ENCODE measurements around the gene ZNF23.

ZNF23 gene

GRCh38 chr16:71479420-71479819 is 17.4 kb upstream of the ZNF23 start:
- no peaks in the 10 kb centered on the region for H3K4me1 ChIP-seq (ENCODE audit: control insufficient read depth, low read depth, low read length)
- no peaks in the 10 kb centered on the region for H3K36me3 ChIP-seq (ENCODE audit: control insufficient read depth, insufficient read depth, low read length)
- H3K56ac ChIP-seq (ENCODE audit: low read length) = no peak overlapping the region
- peak; percentile 64 for DNase-seq
- H3K9ac ChIP-seq (ENCODE audit: low read length) = no peak overlapping the region
- H3K4me2 ChIP-seq (ENCODE audit: low read length) = no peak overlapping the region
- H3K18ac ChIP-seq (ENCODE audit: low read length) = no peak overlapping the region
- H3K4me3 ChIP-seq (ENCODE audit: low read length) = no peak overlapping the region
- no peak overlapping the region for H2BK15ac ChIP-seq (replicated peaks; ENCODE audit: low read depth)
- no peaks in the 10 kb centered on the region for H3K79me1 ChIP-seq (ENCODE audit: low read length)
- H3K23ac ChIP-seq (ENCODE audit: low read length) = no peak overlapping the region
- no peak overlapping the region for H4K8ac ChIP-seq (ENCODE audit: low read depth, low read length)
- H2BK5ac ChIP-seq (ENCODE audit: low read length) = no peak overlapping the region
- H3K79me2 ChIP-seq (ENCODE audit: control insufficient read depth, insufficient read depth, low read length) = no peaks in the 10 kb centered on the region
- H3K4ac ChIP-seq (ENCODE audit: low read depth, low read length) = no peak overlapping the region
- H2BK120ac ChIP-seq (ENCODE audit: low read depth, low read length) = no peak overlapping the region
- H2AK5ac ChIP-seq (ENCODE audit: low read length) = no peak overlapping the region
- no peaks in the 10 kb centered on the region for H3K27me3 ChIP-seq (ENCODE audit: insufficient read depth, low read length, poor library complexity)
- H3K27ac ChIP-seq (ENCODE audit: low read depth, low read length) = no peak overlapping the region
- no CpG with 5 or more reads among the region's 3 CpGs for WGBS (ENCODE audit: extremely low coverage, insufficient coverage, low lambda C conversion rate)
- H4K5ac ChIP-seq (ENCODE audit: low read length) = no peak overlapping the region

- no peak overlapping the region for H4K8ac ChIP-seq (ENCODE audit: low read depth, low read length)
- no peak overlapping the region for H3K27ac ChIP-seq (ENCODE audit: low read depth, low read length)
- H3K9ac ChIP-seq (ENCODE audit: low read length) = no peak overlapping the region
- no peak overlapping the region for H4K5ac ChIP-seq (ENCODE audit: low read length)
- WGBS (ENCODE audit: extremely low coverage, insufficient coverage, low lambda C conversion rate) = no CpG with 5 or more reads among the region's 4 CpGs
- H2BK5ac ChIP-seq (ENCODE audit: low read length) = no peak overlapping the region
- no peak overlapping the region for H3K4ac ChIP-seq (ENCODE audit: low read depth, low read length)
- H3K79me1 ChIP-seq (ENCODE audit: low read length) = no peaks in the 10 kb centered on the region
- no peak overlapping the region for H3K18ac ChIP-seq (ENCODE audit: low read length)
- no peak overlapping the region for H3K56ac ChIP-seq (ENCODE audit: low read length)
- no peak for DNase-seq
- no peaks in the 10 kb centered on the region for H3K4me1 ChIP-seq (ENCODE audit: control insufficient read depth, low read depth, low read length)
- no peaks in the 10 kb centered on the region for H3K36me3 ChIP-seq (ENCODE audit: control insufficient read depth, insufficient read depth, low read length)
- H3K27me3 ChIP-seq (ENCODE audit: insufficient read depth, low read length, poor library complexity) = no peaks in the 10 kb centered on the region
- no peaks in the 10 kb centered on the region for H3K79me2 ChIP-seq (ENCODE audit: control insufficient read depth, insufficient read depth, low read length)
- H3K23ac ChIP-seq (ENCODE audit: low read length) = no peak overlapping the region
- no peak overlapping the region for H3K4me2 ChIP-seq (ENCODE audit: low read length)
- H3K4me3 ChIP-seq (ENCODE audit: low read length) = no peak overlapping the region
- H2BK120ac ChIP-seq (ENCODE audit: low read depth, low read length) = no peak overlapping the region
- no peak overlapping the region for H2AK5ac ChIP-seq (ENCODE audit: low read length)
- no peak overlapping the region for H2BK15ac ChIP-seq (replicated peaks; ENCODE audit: low read depth)
Measured at GRCh38 chr16:71476457-71477124, 14.5 kb upstream of the ZNF23 start.

GRCh38 chr16:71474864-71475263 is 12.8 kb upstream of the ZNF23 start:
- H3K4me3 ChIP-seq (ENCODE audit: low read length) = no peak overlapping the region
- H4K5ac ChIP-seq (ENCODE audit: low read length) = no peak overlapping the region
- H2BK15ac ChIP-seq (replicated peaks; ENCODE audit: low read depth) = no peak overlapping the region
- no CpG with 5 or more reads among the region's 3 CpGs for WGBS (ENCODE audit: extremely low coverage, insufficient coverage, low lambda C conversion rate)
- H2AK5ac ChIP-seq (ENCODE audit: low read length) = no peak overlapping the region
- no peak overlapping the region for H3K23ac ChIP-seq (ENCODE audit: low read length)
- no peaks in the 10 kb centered on the region for H3K36me3 ChIP-seq (ENCODE audit: control insufficient read depth, insufficient read depth, low read length)
- H3K79me1 ChIP-seq (ENCODE audit: low read length) = no peaks in the 10 kb centered on the region
- H3K56ac ChIP-seq (ENCODE audit: low read length) = no peak overlapping the region
- H3K27me3 ChIP-seq (ENCODE audit: insufficient read depth, low read length, poor library complexity) = no peaks in the 10 kb centered on the region
- DNase-seq = no peak
- no peak overlapping the region for H2BK5ac ChIP-seq (ENCODE audit: low read length)
- no peak overlapping the region for H3K9ac ChIP-seq (ENCODE audit: low read length)
- H3K27ac ChIP-seq (ENCODE audit: low read depth, low read length) = no peak overlapping the region
- no peak overlapping the region for H2BK120ac ChIP-seq (ENCODE audit: low read depth, low read length)
- H3K18ac ChIP-seq (ENCODE audit: low read length) = no peak overlapping the region
- H3K79me2 ChIP-seq (ENCODE audit: control insufficient read depth, insufficient read depth, low read length) = no peaks in the 10 kb centered on the region
- H4K8ac ChIP-seq (ENCODE audit: low read depth, low read length) = no peak overlapping the region
- H3K4ac ChIP-seq (ENCODE audit: low read depth, low read length) = no peak overlapping the region
- H3K4me1 ChIP-seq (ENCODE audit: control insufficient read depth, low read depth, low read length) = no peaks in the 10 kb centered on the region
- H3K4me2 ChIP-seq (ENCODE audit: low read length) = no peak overlapping the region

GRCh38 chr16:71473891-71474290 is 11.8 kb upstream of the ZNF23 start:
- no peak overlapping the region for H2BK15ac ChIP-seq (replicated peaks; ENCODE audit: low read depth)
- no peak overlapping the region for H3K9ac ChIP-seq (ENCODE audit: low read length)
- H3K27ac ChIP-seq (ENCODE audit: low read depth, low read length) = no peak overlapping the region
- H3K18ac ChIP-seq (ENCODE audit: low read length) = no peak overlapping the region
- no peak for DNase-seq
- H3K4ac ChIP-seq (ENCODE audit: low read depth, low read length) = no peak overlapping the region
- H3K27me3 ChIP-seq (ENCODE audit: insufficient read depth, low read length, poor library complexity) = no peaks in the 10 kb centered on the region
- H3K79me1 ChIP-seq (ENCODE audit: low read length) = no peaks in the 10 kb centered on the region
- H3K36me3 ChIP-seq (ENCODE audit: control insufficient read depth, insufficient read depth, low read length) = no peaks in the 10 kb centered on the region
- no CpG with 5 or more reads among the region's 5 CpGs for WGBS (ENCODE audit: extremely low coverage, insufficient coverage, low lambda C conversion rate)
- no peaks in the 10 kb centered on the region for H3K79me2 ChIP-seq (ENCODE audit: control insufficient read depth, insufficient read depth, low read length)
- H3K23ac ChIP-seq (ENCODE audit: low read length) = no peak overlapping the region
- H4K5ac ChIP-seq (ENCODE audit: low read length) = no peak overlapping the region
- H4K8ac ChIP-seq (ENCODE audit: low read depth, low read length) = no peak overlapping the region
- no peak overlapping the region for H2AK5ac ChIP-seq (ENCODE audit: low read length)
- H3K56ac ChIP-seq (ENCODE audit: low read length) = no peak overlapping the region
- H3K4me2 ChIP-seq (ENCODE audit: low read length) = no peak overlapping the region
- no peak overlapping the region for H3K4me3 ChIP-seq (ENCODE audit: low read length)
- no peak overlapping the region for H2BK5ac ChIP-seq (ENCODE audit: low read length)
- H2BK120ac ChIP-seq (ENCODE audit: low read depth, low read length) = no peak overlapping the region
- H3K4me1 ChIP-seq (ENCODE audit: control insufficient read depth, low read depth, low read length) = no peaks in the 10 kb centered on the region

DNA sequence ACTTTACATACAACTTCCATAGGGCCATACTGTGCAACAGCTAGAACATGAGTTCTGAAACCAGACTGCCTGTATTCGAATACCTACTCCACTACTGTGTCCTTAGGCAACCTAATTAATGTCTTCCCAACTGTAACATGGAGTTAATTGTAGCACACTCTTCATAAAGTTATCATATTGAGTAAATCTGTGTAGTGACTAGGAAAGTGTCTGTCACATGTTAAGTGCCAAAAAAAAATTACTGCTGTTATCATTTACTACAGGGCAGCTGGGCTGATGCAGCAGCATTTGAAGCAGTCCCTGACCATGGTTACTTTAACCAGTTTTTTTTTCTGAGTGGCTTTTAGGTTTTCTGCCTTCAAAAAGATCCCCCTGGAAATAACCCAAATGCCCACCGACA is 10.9 kb upstream of the ZNF23 start:
- H3K9ac ChIP-seq (ENCODE audit: low read length) = no peak overlapping the region
- H2BK15ac ChIP-seq (replicated peaks; ENCODE audit: low read depth) = no peak overlapping the region
- H4K8ac ChIP-seq (ENCODE audit: low read depth, low read length) = no peak overlapping the region
- no peak overlapping the region for H2BK120ac ChIP-seq (ENCODE audit: low read depth, low read length)
- H2BK5ac ChIP-seq (ENCODE audit: low read length) = no peak overlapping the region
- no peaks in the 10 kb centered on the region for H3K27me3 ChIP-seq (ENCODE audit: insufficient read depth, low read length, poor library complexity)
- no peak for DNase-seq
- no peak overlapping the region for H3K27ac ChIP-seq (ENCODE audit: low read depth, low read length)
- H3K79me2 ChIP-seq (ENCODE audit: control insufficient read depth, insufficient read depth, low read length) = no peaks in the 10 kb centered on the region
- H3K4me3 ChIP-seq (ENCODE audit: low read length) = no peak overlapping the region
- H3K79me1 ChIP-seq (ENCODE audit: low read length) = no peaks in the 10 kb centered on the region
- H4K5ac ChIP-seq (ENCODE audit: low read length) = no peak overlapping the region
- H3K4ac ChIP-seq (ENCODE audit: low read depth, low read length) = no peak overlapping the region
- H3K4me2 ChIP-seq (ENCODE audit: low read length) = no peak overlapping the region
- no peak overlapping the region for H2AK5ac ChIP-seq (ENCODE audit: low read length)
- H3K36me3 ChIP-seq (ENCODE audit: control insufficient read depth, insufficient read depth, low read length) = no peaks in the 10 kb centered on the region
- no CpG with 5 or more reads among the region's 2 CpGs for WGBS (ENCODE audit: extremely low coverage, insufficient coverage, low lambda C conversion rate)
- no peak overlapping the region for H3K56ac ChIP-seq (ENCODE audit: low read length)
- H3K4me1 ChIP-seq (ENCODE audit: control insufficient read depth, low read depth, low read length) = no peaks in the 10 kb centered on the region
- no peak overlapping the region for H3K18ac ChIP-seq (ENCODE audit: low read length)
- no peak overlapping the region for H3K23ac ChIP-seq (ENCODE audit: low read length)

DNA sequence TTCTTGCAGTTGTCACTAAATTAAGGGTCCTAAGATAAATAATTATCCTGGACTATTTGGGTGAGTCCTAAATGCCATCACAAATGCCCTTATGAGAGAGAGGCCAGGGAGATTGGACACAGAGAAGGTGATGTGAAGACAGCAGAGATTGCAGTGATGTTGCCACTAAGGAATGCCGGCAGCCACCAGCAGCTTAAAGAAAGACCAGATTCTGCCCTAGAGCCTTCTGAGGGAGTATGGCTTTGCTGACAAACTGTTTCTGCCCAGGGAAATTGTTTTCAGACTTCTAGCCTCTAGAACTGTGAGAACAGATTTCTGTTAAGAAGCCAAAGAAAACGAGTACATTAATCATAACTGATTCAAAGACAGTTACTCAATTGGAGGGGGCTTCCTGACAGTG is 10.0 kb upstream of the ZNF23 start:
- no peaks in the 10 kb centered on the region for H3K27me3 ChIP-seq (ENCODE audit: insufficient read depth, low read length, poor library complexity)
- H2BK15ac ChIP-seq (replicated peaks; ENCODE audit: low read depth) = no peak overlapping the region

More for the DNA sequence above, 10.0 kb upstream of the ZNF23 start:
- no peak overlapping the region for H3K23ac ChIP-seq (ENCODE audit: low read length)
- H3K4me2 ChIP-seq (ENCODE audit: low read length) = no peak overlapping the region
- no peaks in the 10 kb centered on the region for H3K4me1 ChIP-seq (ENCODE audit: control insufficient read depth, low read depth, low read length)
- H4K8ac ChIP-seq (ENCODE audit: low read depth, low read length) = no peak overlapping the region
- H3K4ac ChIP-seq (ENCODE audit: low read depth, low read length) = no peak overlapping the region
- no peak overlapping the region for H2AK5ac ChIP-seq (ENCODE audit: low read length)
- H4K5ac ChIP-seq (ENCODE audit: low read length) = no peak overlapping the region
- H3K79me1 ChIP-seq (ENCODE audit: low read length) = no peaks in the 10 kb centered on the region
- WGBS (ENCODE audit: extremely low coverage, insufficient coverage, low lambda C conversion rate) = no CpG with 5 or more reads among the region's 2 CpGs
- no peak overlapping the region for H2BK5ac ChIP-seq (ENCODE audit: low read length)
- no peaks in the 10 kb centered on the region for H3K79me2 ChIP-seq (ENCODE audit: control insufficient read depth, insufficient read depth, low read length)
- H2BK120ac ChIP-seq (ENCODE audit: low read depth, low read length) = no peak overlapping the region
- H3K36me3 ChIP-seq (ENCODE audit: control insufficient read depth, insufficient read depth, low read length) = no peaks in the 10 kb centered on the region
- H3K18ac ChIP-seq (ENCODE audit: low read length) = no peak overlapping the region
- H3K56ac ChIP-seq (ENCODE audit: low read length) = no peak overlapping the region
- H3K4me3 ChIP-seq (ENCODE audit: low read length) = no peak overlapping the region
- no peak overlapping the region for H3K9ac ChIP-seq (ENCODE audit: low read length)
- H3K27ac ChIP-seq (ENCODE audit: low read depth, low read length) = no peak overlapping the region
- DNase-seq = no peak
